ENCODE measurements around the gene NCKIPSD. TPM values are rescaled to one million over a fixed set of nuclear protein-coding genes. Genes with fewer than 3 reads are reported as not detected.

Gene NCKIPSD
- polyA plus RNA-seq, 3 donors from 2014 or later: 4.8 to 8.7 (median 5.6) TPM

DNA sequence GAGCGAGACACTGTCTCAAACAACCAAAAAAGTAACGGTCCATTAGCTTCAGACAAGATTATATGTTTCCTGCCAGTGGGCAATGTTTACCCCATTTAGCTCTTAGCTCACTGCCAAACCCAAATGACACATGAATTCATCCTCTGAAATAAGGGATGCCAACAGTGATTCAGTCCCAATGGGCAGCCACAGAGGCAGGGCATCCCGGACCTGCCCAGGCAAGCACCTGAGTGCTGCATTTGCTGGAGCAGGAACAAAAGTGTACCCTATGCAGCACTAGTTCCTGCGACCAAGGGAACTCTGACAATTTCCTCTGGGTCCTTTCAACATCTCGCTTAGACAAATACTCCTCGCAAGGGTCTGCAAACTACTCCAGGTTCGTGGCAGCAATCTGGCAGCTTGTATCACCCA, 23.3 kb upstream of the NCKIPSD start:
- peaks cover 0 to 11% (median 4%) of the 10 kb centered on the region in 3 donors for H3K36me3 Mint-ChIP-seq
- H3K27me3 Mint-ChIP-seq (ENCODE audit: low read depth in 3 of 3): peaks cover 0 to 4% (median 2%) of the 10 kb centered on the region in 3 donors
- DNase-seq: no peak
- peak overlapping the region in 5 of 6 donors; percentile 10 to 83 (median 60) for H3K27ac Mint-ChIP-seq
- H3K4me1 Mint-ChIP-seq: peaks cover 60 to 64% of the 10 kb centered on the region in 2 donors
- H3K4me3 Mint-ChIP-seq: peak overlapping the region in 1 of 5 donors; percentile 40
- H3K9me3 Mint-ChIP-seq: no peaks in the 10 kb centered on the region

- peaks cover 0 to 4% (median 2%) of the 10 kb centered on the region in 3 donors for H3K27me3 Mint-ChIP-seq (ENCODE audit: low read depth in 3 of 3)
- H3K9me3 Mint-ChIP-seq: no peaks in the 10 kb centered on the region
- H3K4me1 Mint-ChIP-seq: peaks cover 62 to 67% of the 10 kb centered on the region in 2 donors
- H3K36me3 Mint-ChIP-seq: peaks cover 0 to 11% (median 4%) of the 10 kb centered on the region in 3 donors
- no peak for DNase-seq
- H3K27ac Mint-ChIP-seq: peak overlapping the region; percentile 10 to 83 (median 66)
- H3K4me3 Mint-ChIP-seq: peak overlapping the region in 2 of 5 donors; percentile 10 to 40
These were observed 22.8 kb upstream of the NCKIPSD start for GRCh38 chr3:48708481-48708889.

DNA sequence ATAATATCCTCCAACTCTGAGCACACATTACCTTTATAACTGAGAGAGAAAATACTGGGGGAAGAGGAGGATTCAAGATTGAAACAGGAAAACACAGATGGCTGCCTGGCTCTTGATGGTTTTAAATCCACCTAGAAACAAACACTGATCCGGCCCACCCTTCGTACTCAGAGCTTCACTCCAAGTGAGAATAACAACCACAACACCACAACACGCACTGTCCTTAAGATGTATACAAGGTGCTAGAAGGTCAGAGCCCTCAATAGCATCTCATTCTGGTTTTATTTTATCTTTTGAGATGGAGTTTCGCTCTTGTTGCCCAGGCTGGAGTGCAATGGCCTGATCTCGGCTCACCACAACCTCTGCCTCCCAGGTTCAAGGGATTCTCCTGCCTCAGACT, 21.4 kb upstream of the NCKIPSD start:
- H3K9me3 Mint-ChIP-seq: no peaks in the 10 kb centered on the region
- peaks cover 63 to 71% of the 10 kb centered on the region in 2 donors for H3K4me1 Mint-ChIP-seq
- H3K27me3 Mint-ChIP-seq (ENCODE audit: low read depth in 3 of 3): peaks cover 0 to 4% (median 2%) of the 10 kb centered on the region in 3 donors
- H3K36me3 Mint-ChIP-seq: peaks cover 0 to 11% (median 9%) of the 10 kb centered on the region in 3 donors
- DNase-seq: peak; percentile 38 to 52 (median 40)
- H3K27ac Mint-ChIP-seq: peak overlapping the region; percentile 75 to 85 (median 80)
- H3K4me3 Mint-ChIP-seq: peak overlapping the region; percentile 2 to 68 (median 41)

DNA sequence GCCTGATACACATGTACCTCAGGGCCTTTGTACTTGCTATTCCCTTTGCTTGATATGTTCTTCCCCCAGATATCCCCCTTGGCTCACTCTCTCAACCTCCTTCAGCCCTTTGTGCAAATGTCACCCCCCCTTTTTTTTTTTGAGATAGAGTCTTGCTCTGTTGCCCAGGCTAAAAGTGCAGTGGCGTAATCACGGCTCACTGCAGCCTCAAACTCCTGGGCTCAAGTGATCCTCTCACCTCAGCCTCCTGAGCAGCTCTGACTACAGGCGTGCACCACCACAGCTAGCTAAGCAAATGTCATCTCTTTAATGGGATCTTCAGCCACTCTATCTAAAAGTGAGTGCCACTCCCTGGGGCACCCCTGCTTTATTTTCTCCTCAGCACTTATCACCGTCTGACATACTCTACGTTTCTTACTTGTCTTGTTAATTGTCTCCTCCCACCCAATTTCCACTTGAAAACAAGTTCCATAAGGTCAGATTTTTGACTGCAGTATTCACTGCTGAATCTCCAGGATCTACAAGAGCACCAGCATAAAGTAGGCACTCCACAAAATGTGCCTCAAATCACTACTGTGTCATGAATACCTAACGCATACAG, 16.7 kb upstream of the NCKIPSD start:
- DNase-seq: no peak
- peaks cover 51 to 59% of the 10 kb centered on the region in 2 donors for H3K4me1 Mint-ChIP-seq
- peaks cover 0 to 4% (median 2%) of the 10 kb centered on the region in 3 donors for H3K27me3 Mint-ChIP-seq (ENCODE audit: low read depth in 3 of 3)
- no peaks in the 10 kb centered on the region for H3K9me3 Mint-ChIP-seq
- peaks cover 0 to 6% (median 5%) of the 10 kb centered on the region in 3 donors for H3K36me3 Mint-ChIP-seq
- H3K27ac Mint-ChIP-seq: peak overlapping the region in 4 of 6 donors; percentile 29 to 57 (median 42)
- H3K4me3 Mint-ChIP-seq: no peak overlapping the region

GRCh38 chr3:48700731-48701405, 15.2 kb upstream of the NCKIPSD start:
- Mint-ChIP-seq H3K36me3 (peaks cover 0 to 6% (median 5%) of the 10 kb centered on the region in 3 donors), H3K4me1 (peaks cover 45 to 53% of the 10 kb centered on the region in 2 donors), H3K9me3 (no peaks in the 10 kb centered on the region)

DNA sequence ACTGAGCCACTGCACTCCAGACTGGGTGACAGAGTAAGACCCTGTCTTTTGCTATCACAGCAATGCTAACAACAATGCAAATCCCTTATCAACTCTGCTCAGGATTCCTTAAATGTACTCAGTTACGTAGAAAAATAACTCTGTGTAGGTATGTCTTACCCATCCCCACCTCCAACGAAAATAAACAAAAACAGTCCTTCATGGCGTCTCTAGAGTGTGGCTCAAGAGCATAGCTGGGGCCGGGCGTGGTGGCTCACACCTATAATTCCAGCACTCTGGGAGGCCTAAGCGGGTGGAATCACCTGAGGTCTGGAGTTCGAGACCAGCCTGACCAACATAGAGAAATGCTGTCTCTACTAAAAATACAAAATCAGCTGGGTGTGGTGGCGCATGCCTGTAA, 13.2 kb upstream of the NCKIPSD start:
- Mint-ChIP-seq H3K27ac (no peak overlapping the region), H3K36me3 (peaks cover 0 to 11% (median 4%) of the 10 kb centered on the region in 3 donors), H3K27me3 (ENCODE audit: low read depth in 3 of 3) (peaks cover 0 to 4% (median 2%) of the 10 kb centered on the region in 3 donors), H3K4me1 (peaks cover 41 to 46% of the 10 kb centered on the region in 2 donors), H3K9me3 (no peaks in the 10 kb centered on the region), H3K4me3 (no peak overlapping the region)
- no peak for DNase-seq

More at GRCh38 chr3:48700731-48701405, 15.2 kb upstream of the NCKIPSD start:
- Mint-ChIP-seq H3K27ac (no peak overlapping the region), H3K4me3 (no peak overlapping the region), H3K27me3 (ENCODE audit: low read depth in 3 of 3) (no peaks in the 10 kb centered on the region)
- DNase-seq: no peak

DNA sequence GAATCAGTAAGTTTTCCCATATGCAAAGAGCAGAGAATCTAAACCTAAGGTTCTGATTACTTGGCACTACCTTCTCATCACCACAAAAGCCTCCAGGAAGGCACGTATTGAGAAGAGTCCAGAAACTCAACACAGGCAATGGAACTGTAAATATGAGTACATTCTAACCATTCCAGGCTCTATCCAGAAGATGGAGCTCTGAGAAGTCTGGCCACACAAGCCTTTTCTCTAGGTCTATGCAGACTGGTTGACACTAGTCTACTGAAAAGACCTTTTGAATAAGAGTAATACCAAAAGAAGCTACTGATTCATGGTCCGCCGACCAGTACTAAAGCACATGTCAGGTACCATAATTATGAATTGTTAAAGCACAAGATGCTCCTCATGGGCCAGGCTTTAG, 12.2 kb upstream of the NCKIPSD start:
- Mint-ChIP-seq H3K4me3 (no peak overlapping the region), H3K36me3 (peaks cover under 1 to 14% (median 10%) of the 10 kb centered on the region in 3 donors), H3K27ac (no peak overlapping the region), H3K4me1 (peaks cover 37 to 45% of the 10 kb centered on the region in 2 donors), H3K9me3 (no peaks in the 10 kb centered on the region), H3K27me3 (ENCODE audit: low read depth in 3 of 3) (peaks cover 0 to 6% (median 2%) of the 10 kb centered on the region in 3 donors)
- DNase-seq: no peak

GRCh38 chr3:48696601-48697000, 10.9 kb upstream of the NCKIPSD start:
- Mint-ChIP-seq H3K4me3 (no peak overlapping the region), H3K4me1 (peaks cover 28 to 36% of the 10 kb centered on the region in 2 donors), H3K9me3 (no peaks in the 10 kb centered on the region), H3K36me3 (peaks cover 3 to 15% (median 13%) of the 10 kb centered on the region in 3 donors), H3K27me3 (ENCODE audit: low read depth in 3 of 3) (peaks cover 0 to 6% (median 2%) of the 10 kb centered on the region in 3 donors), H3K27ac (peak overlapping the region in 2 of 6 donors; percentile 41 to 61)
- no peak for DNase-seq

DNA sequence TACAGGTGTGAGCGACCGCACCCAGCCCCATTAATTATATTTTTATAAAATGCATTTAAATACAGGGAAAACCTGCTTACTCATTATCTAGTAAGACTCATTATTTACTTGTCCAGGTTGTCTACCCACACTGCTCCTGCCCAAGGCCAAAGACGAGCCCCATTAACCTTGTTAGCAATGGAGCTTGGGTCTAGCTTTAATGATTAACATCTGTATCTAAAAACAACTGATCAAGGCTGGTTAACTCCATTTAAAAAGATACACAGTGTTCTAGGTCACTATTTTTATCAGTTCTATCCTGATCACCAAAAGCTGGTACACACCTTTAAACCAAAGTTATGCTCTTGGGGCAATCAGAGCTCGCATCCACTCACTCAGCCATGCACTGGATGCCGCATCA, 10.4 kb upstream of the NCKIPSD start:
- no peak for DNase-seq
- peaks cover 5 to 16% (median 13%) of the 10 kb centered on the region in 3 donors for H3K36me3 Mint-ChIP-seq
- peak overlapping the region in 1 of 6 donors; percentile 41 for H3K27ac Mint-ChIP-seq
- H3K4me3 Mint-ChIP-seq: no peak overlapping the region
- peaks cover 28 to 36% of the 10 kb centered on the region in 2 donors for H3K4me1 Mint-ChIP-seq
- peaks cover 0 to 6% (median 2%) of the 10 kb centered on the region in 3 donors for H3K27me3 Mint-ChIP-seq (ENCODE audit: low read depth in 3 of 3)
- no peaks in the 10 kb centered on the region for H3K9me3 Mint-ChIP-seq

GRCh38 chr3:48695393-48695753, 9.7 kb upstream of the NCKIPSD start:
- DNase-seq: no peak
- peaks cover 0 to 6% (median 2%) of the 10 kb centered on the region in 3 donors for H3K27me3 Mint-ChIP-seq (ENCODE audit: low read depth in 3 of 3)
- peaks cover 9 to 19% (median 13%) of the 10 kb centered on the region in 3 donors for H3K36me3 Mint-ChIP-seq
- no peak overlapping the region for H3K4me3 Mint-ChIP-seq
- no peaks in the 10 kb centered on the region for H3K9me3 Mint-ChIP-seq
- H3K27ac Mint-ChIP-seq: peak overlapping the region in 2 of 6 donors; percentile 13 to 46
- peaks cover 25 to 33% of the 10 kb centered on the region in 2 donors for H3K4me1 Mint-ChIP-seq

DNA sequence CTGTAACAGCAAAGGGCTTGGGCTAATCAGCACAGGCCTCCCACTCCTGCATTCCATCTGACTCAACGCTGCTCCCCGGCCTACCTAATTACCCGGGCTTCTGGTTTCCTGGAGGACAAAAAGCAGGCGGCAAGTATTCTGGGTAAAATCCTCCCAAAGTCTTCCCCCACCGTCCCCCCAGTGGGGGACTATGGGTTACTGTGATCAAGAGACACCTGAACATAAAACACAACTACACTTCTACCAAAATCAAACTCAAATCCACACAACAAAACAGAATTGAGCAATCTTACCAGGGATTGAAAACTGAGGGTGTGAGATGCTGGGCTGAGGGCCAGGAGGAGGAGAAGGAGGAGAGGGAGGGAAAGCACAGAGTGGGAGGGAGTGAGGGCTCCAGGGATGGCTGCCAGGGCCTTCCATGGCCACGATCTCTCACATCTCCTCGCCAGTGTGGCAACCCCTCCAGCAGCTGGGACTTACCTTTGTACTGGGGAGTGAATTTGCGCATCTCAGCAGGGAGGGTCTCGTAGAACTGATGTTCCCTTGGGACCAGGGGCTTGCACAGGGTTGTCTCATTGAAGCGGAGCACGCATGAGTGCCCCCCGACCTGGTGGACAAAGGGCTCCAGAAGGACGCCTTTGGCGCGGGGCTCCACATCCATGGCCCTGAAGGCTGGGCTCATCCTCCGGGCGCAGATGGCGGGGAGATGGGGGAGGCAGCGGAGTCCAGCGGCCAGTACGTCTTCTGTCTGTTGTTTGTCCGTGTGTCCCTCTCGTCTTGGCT, 9.1 kb upstream of the NCKIPSD start:
- no peak for DNase-seq
- peak overlapping the region in 3 of 6 donors; percentile 13 to 79 (median 46) for H3K27ac Mint-ChIP-seq
- H3K4me3 Mint-ChIP-seq: no peak overlapping the region
- H3K36me3 Mint-ChIP-seq: peaks cover 13 to 23% (median 13%) of the 10 kb centered on the region in 3 donors
- no peaks in the 10 kb centered on the region for H3K9me3 Mint-ChIP-seq
- H3K27me3 Mint-ChIP-seq (ENCODE audit: low read depth in 3 of 3): peaks cover 0 to 6% (median 2%) of the 10 kb centered on the region in 3 donors
- peaks cover 21 to 28% of the 10 kb centered on the region in 2 donors for H3K4me1 Mint-ChIP-seq

GRCh38 chr3:48693826-48694225, 8.1 kb upstream of the NCKIPSD start:
- Mint-ChIP-seq H3K27ac (no peak overlapping the region), H3K9me3 (no peaks in the 10 kb centered on the region), H3K4me3 (no peak overlapping the region), H3K27me3 (ENCODE audit: low read depth in 3 of 3) (peaks cover 0 to 6% (median 2%) of the 10 kb centered on the region in 3 donors), H3K4me1 (peaks cover 14 to 18% of the 10 kb centered on the region in 2 donors), H3K36me3 (peaks cover 13 to 23% (median 13%) of the 10 kb centered on the region in 3 donors)
- DNase-seq: no peak

- no peaks in the 10 kb centered on the region for H3K9me3 Mint-ChIP-seq
- peaks cover 11 to 15% of the 10 kb centered on the region in 2 donors for H3K4me1 Mint-ChIP-seq
- H3K4me3 Mint-ChIP-seq: no peak overlapping the region
- H3K36me3 Mint-ChIP-seq: peaks cover 13 to 26% (median 13%) of the 10 kb centered on the region in 3 donors
- no peak for DNase-seq
- H3K27me3 Mint-ChIP-seq (ENCODE audit: low read depth in 3 of 3): peaks cover 0 to 6% (median 2%) of the 10 kb centered on the region in 3 donors
- H3K27ac Mint-ChIP-seq: peak overlapping the region in 1 of 6 donors; percentile 39
These were observed 6.8 kb upstream of the NCKIPSD start for GRCh38 chr3:48692551-48692950.
